ENCODE data around the gene BLOC1S3. TPM values are rescaled to one million over a fixed set of nuclear protein-coding genes. Genes with fewer than 3 reads are reported as not detected.

BLOC1S3 gene
- total RNA-seq, 4 donors from 2014 or later, result 6.4 to 13.1 (median 8.2) TPM

- ATAC-seq (ENCODE audit: low FRiP score) (no peak), DNase-seq (ENCODE audit: low spot score) (no peak)
- no peak for TF ChIP-seq CTCF (IDR thresholded peaks at IDR 0.05)
Measured at GRCh38 chr19:45217193-45217956, 38.8 kb downstream of the BLOC1S3 start.

GRCh38 chr19:45217957-45218334, 39.4 kb downstream of the BLOC1S3 start:
- TF ChIP-seq CTCF (IDR thresholded peaks at IDR 0.05), result no peak
- DNase-seq (ENCODE audit: low spot score), result no peak
- ATAC-seq (ENCODE audit: low FRiP score), result no peak

- ATAC-seq (ENCODE audit: low FRiP score), result no peak
- no peak for TF ChIP-seq CTCF (IDR thresholded peaks at IDR 0.05)
Measured at GRCh38 chr19:45218426-45218825, 39.8 kb downstream of the BLOC1S3 start.

GRCh38 chr19:45218911-45219743, 40.5 kb downstream of the BLOC1S3 start:
- ATAC-seq (ENCODE audit: low FRiP score) (no peak), DNase-seq (ENCODE audit: low spot score) (no peak)
- no peak for TF ChIP-seq CTCF (IDR thresholded peaks at IDR 0.05)

More at GRCh38 chr19:45218426-45218825, 39.8 kb downstream of the BLOC1S3 start:
- no peak for DNase-seq (ENCODE audit: low spot score)

GRCh38 chr19:45222724-45223123, 44.1 kb downstream of the BLOC1S3 start:
- ATAC-seq (ENCODE audit: low FRiP score) (no peak), DNase-seq (ENCODE audit: low spot score) (no peak)
- no peak for TF ChIP-seq CTCF (IDR thresholded peaks at IDR 0.05)

GRCh38 chr19:45223879-45224278, 45.3 kb downstream of the BLOC1S3 start:
- no peak for TF ChIP-seq CTCF (IDR thresholded peaks at IDR 0.05)
- ATAC-seq (ENCODE audit: low FRiP score), result no peak
- DNase-seq (ENCODE audit: low spot score), result no peak
